IMR-90 (cell line): ENCODE data around the gene IFI30.

Experiments used
- CEBPB ChIP-seq: IDR thresholded peaks from 2 replicates; pipeline ENCODE4 v1.6.1; 2012; ENCODE audit warnings: low read depth, low read length, improper control_type of control experiment
- CTCF ChIP-seq: conservative IDR thresholded peaks from 2 replicates; pipeline ENCODE4 v1.5.1; 2012; ENCODE audit warnings: mild to moderate bottlenecking, low read depth, low read length, improper control_type of control experiment
- MAFK ChIP-seq: IDR thresholded peaks from 2 replicates; pipeline ENCODE4 v1.6.1; 2012; ENCODE audit warnings: low read depth, low read length, improper control_type of control experiment
- MAZ ChIP-seq: IDR thresholded peaks from 2 replicates; pipeline ENCODE4 v1.6.1; 2012; ENCODE audit warnings: low read depth, mild to moderate bottlenecking, low read length, improper control_type of control experiment, moderate library complexity, borderline replicate concordance
- POLR2A ChIP-seq: IDR thresholded peaks from 2 replicates; pipeline ENCODE4 v1.6.1; 2012; ENCODE audit warnings: mild to moderate bottlenecking, low read depth, low read length
- RAD21 ChIP-seq: IDR thresholded peaks from 2 replicates; pipeline ENCODE4 v1.6.1; 2012; ENCODE audit warnings: low read length, improper control_type of control experiment

- no peak for TF ChIP-seq CTCF
- no peak for TF ChIP-seq CEBPB
- TF ChIP-seq MAFK, result no peak
- no peak for TF ChIP-seq RAD21
- TF ChIP-seq MAZ, result no peak
- no peak for TF ChIP-seq POLR2A
Measured at GRCh38 chr19:18170714-18171255, 2.8 kb upstream of the IFI30 start.
